Measurements from ENCODE around the gene C5orf47. TPM values are rescaled to one million over a fixed set of nuclear protein-coding genes. Genes with fewer than 3 reads are reported as not detected.

Gene C5orf47
- total RNA-seq, 1 experiment from 2014 or later = not detected

DNA sequence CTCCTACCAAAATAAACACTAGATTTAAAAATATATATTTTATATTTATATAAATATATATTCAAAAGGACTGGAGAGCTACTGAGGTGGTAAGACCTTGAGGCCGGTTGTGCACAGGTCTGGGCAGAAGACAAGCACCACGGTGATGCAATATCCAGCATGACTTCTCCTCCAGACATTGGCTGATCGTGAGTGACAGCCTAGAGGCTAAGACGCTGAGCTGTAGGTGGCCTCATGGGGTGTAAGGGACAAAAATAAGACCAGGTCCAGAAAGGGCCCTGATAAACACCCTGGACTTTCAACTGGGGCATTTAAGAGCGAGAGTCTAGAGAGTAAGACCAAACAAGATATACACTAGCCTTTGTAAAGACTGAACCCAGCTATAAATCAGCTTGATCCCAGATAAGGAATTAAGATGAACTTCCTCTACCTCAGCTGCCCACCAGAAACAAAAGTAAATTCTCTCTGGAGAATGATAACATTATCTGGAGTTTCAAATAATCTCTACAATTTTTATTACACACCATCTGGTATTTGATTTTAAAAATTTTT, 14.2 kb upstream of the C5orf47 start:
- intact Hi-C loops (cut with micrococcal nuclease; ENCODE audit: unreplicated experiment) = loop anchor here (5.0 kb wide), 1 partner anchor 152 kb away; no protein-coding TSS in a partner anchor
- TF ChIP-seq, protein P1, sequence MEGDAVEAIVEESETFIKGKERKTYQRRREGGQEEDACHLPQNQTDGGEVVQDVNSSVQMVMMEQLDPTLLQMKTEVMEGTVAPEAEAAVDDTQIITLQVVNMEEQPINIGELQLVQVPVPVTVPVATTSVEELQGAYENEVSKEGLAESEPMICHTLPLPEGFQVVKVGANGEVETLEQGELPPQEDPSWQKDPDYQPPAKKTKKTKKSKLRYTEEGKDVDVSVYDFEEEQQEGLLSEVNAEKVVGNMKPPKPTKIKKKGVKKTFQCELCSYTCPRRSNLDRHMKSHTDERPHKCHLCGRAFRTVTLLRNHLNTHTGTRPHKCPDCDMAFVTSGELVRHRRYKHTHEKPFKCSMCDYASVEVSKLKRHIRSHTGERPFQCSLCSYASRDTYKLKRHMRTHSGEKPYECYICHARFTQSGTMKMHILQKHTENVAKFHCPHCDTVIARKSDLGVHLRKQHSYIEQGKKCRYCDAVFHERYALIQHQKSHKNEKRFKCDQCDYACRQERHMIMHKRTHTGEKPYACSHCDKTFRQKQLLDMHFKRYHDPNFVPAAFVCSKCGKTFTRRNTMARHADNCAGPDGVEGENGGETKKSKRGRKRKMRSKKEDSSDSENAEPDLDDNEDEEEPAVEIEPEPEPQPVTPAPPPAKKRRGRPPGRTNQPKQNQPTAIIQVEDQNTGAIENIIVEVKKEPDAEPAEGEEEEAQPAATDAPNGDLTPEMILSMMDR (IDR thresholded peaks at IDR 0.05; ENCODE audit: unreplicated experiment) = no peak

DNA sequence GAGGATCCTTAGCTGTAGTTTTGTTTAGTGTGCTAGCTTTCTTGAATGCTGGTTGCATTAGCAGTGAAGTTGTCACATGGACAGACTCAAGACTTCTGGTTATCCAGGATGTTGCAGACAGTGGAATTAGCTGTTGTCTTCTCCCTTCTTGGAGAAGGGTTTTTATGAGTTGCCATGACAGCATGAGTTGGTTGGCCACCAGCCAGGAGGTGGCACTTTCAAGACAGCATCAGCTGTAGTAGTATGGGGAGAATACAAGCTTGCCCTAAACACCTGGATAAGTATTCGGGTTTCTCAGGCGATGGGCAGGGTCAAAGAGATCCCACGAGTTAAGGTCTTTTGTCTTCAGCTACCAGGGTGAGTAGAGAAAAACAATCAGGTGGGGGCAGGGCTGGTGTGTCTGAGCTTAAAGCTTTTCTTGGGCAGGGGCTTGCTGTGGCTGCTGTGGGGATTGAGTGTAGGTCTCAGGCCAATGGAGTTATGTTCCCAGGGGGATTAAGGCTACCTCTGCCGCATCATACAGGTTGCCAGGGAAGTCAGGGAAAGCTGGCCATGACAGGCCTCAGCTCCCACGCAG, 7.7 kb upstream of the C5orf47 start:
- Mint-ChIP-seq H3K4me3 (ENCODE audit: low read depth, unreplicated experiment) (no peak overlapping the region), H3K4me1 (ENCODE audit: low read depth, unreplicated experiment) (no peaks in the 10 kb centered on the region), H3K27me3 (ENCODE audit: unreplicated experiment) (peaks cover 85% of the 10 kb centered on the region), H3K36me3 (ENCODE audit: insufficient read depth, unreplicated experiment) (no peaks in the 10 kb centered on the region), H3K27ac (ENCODE audit: unreplicated experiment) (no peak overlapping the region), H3K9me3 (ENCODE audit: low read depth, unreplicated experiment) (no peaks in the 10 kb centered on the region)
- BruUV-seq (replicated peaks) = no TSS peak
- intact Hi-C loops (cut with micrococcal nuclease; ENCODE audit: unreplicated experiment) = no loop called here
- CTCF ChIA-PET = no interaction called here
- DNase-seq = no peak
- TF ChIP-seq, protein P1 (IDR thresholded peaks at IDR 0.05; ENCODE audit: unreplicated experiment) = no peak

More for the DNA sequence above, 14.2 kb upstream of the C5orf47 start:
- CTCF ChIA-PET = interaction anchor here (1.9 to 3.0 kb wide), 2 partner anchors 208 to 359 kb away, joined by 6 to 17 read pairs; partner anchors contain the start of gene BOD1
- no peak overlapping the region for H3K4me3 Mint-ChIP-seq (ENCODE audit: low read depth, unreplicated experiment)
- no peak overlapping the region for H3K27ac Mint-ChIP-seq (ENCODE audit: unreplicated experiment)
- BruUV-seq (replicated peaks) = no TSS peak
- H3K27me3 Mint-ChIP-seq (ENCODE audit: unreplicated experiment) = peaks cover 38% of the 10 kb centered on the region
- no peaks in the 10 kb centered on the region for H3K9me3 Mint-ChIP-seq (ENCODE audit: low read depth, unreplicated experiment)
- no peak for DNase-seq
- peaks cover 9% of the 10 kb centered on the region for H3K36me3 Mint-ChIP-seq (ENCODE audit: insufficient read depth, unreplicated experiment)
- H3K4me1 Mint-ChIP-seq (ENCODE audit: low read depth, unreplicated experiment) = peaks cover 13% of the 10 kb centered on the region

DNA sequence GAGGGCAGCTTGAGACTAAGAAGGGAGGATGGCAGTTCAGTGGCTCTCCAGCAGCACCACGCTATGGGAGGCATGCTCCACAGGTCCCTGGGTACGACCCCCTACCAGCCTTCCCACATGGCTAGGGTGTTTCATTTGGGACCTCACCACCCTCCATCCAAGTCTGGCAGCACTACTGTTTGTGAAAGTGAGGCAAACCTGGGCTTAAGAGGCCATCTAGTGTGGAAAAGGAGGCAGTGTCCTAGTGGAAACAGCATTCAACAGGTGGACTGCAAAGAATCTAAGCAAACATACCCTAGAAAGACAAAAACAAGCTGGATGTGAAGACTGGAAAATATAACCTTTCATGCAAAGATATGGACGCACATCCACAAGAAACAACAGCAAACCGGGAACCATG, 4.8 kb upstream of the C5orf47 start:
- intact Hi-C loops (cut with micrococcal nuclease; ENCODE audit: unreplicated experiment) = loop anchor here (1.0 kb wide), 2 partner anchors 365 to 690 kb away; no protein-coding TSS in a partner anchor
- Mint-ChIP-seq H3K9me3 (ENCODE audit: low read depth, unreplicated experiment) (no peaks in the 10 kb centered on the region), H3K4me1 (ENCODE audit: low read depth, unreplicated experiment) (no peaks in the 10 kb centered on the region), H3K27ac (ENCODE audit: unreplicated experiment) (no peak overlapping the region), H3K36me3 (ENCODE audit: insufficient read depth, unreplicated experiment) (no peaks in the 10 kb centered on the region), H3K4me3 (ENCODE audit: low read depth, unreplicated experiment) (no peak overlapping the region), H3K27me3 (ENCODE audit: unreplicated experiment) (peaks cover 56% of the 10 kb centered on the region)
- CTCF ChIA-PET = interaction anchor here (0.6 to 0.8 kb wide), 2 partner anchors 368 to 973 kb away, joined by 4 read pairs; no protein-coding TSS in a partner anchor
- TF ChIP-seq, protein P1 (IDR thresholded peaks at IDR 0.05; ENCODE audit: unreplicated experiment) = peak; percentile 51
- DNase-seq = peak; percentile 34
- no TSS peak for BruUV-seq (replicated peaks)

DNA sequence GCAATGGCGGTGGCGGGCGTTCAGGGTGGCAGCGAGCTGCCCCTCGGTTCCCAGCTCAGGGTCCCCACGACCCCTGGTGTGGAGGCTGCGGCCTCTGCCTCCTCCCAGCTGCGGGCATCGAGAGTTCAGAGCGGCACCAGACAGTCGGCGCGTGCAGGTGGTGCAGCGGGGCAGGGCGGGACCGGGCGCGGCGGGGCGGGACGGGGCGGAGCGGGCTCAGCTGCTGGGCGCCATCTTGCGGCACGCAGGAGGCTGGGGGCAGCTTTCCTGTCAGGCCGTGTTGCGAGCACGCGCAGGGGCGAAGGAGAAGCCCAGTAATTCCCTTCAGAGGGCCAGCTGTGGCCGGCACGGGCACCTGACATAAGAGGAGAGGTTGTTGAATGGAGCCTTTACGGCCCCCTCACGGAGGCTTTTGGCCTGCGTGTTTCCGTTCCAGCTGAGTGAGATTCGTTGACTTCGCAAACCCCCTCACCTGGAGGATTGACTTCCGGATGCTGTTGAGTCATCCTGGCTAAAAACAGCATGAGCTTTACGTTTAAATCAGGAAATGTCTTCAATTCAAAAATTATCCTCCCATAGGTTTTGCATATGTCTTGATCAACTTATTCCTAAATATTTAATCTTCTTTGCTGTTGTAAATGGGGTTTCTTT, 587 bp downstream of the C5orf47 start:
- no peak overlapping the region for H3K27ac Mint-ChIP-seq (ENCODE audit: unreplicated experiment)
- CTCF ChIA-PET = interaction anchor here (0.7 kb wide), 2 partner anchors 324 to 328 kb away, joined by 3 to 5 read pairs; no protein-coding TSS in a partner anchor
- H3K9me3 Mint-ChIP-seq (ENCODE audit: low read depth, unreplicated experiment) = no peaks in the 10 kb centered on the region
- no peak for DNase-seq
- H3K27me3 Mint-ChIP-seq (ENCODE audit: unreplicated experiment) = peaks cover 31% of the 10 kb centered on the region
- TF ChIP-seq, protein P1 (IDR thresholded peaks at IDR 0.05; ENCODE audit: unreplicated experiment) = no peak
- H3K4me3 Mint-ChIP-seq (ENCODE audit: low read depth, unreplicated experiment) = no peak overlapping the region
- H3K36me3 Mint-ChIP-seq (ENCODE audit: insufficient read depth, unreplicated experiment) = no peaks in the 10 kb centered on the region
- no TSS peak for BruUV-seq (replicated peaks)
- intact Hi-C loops (cut with micrococcal nuclease; ENCODE audit: unreplicated experiment) = no loop called here
- H3K4me1 Mint-ChIP-seq (ENCODE audit: low read depth, unreplicated experiment) = no peaks in the 10 kb centered on the region
